T-helper 9 cell (primary cell): ENCODE data around the gene EEF1A2.

Source experiments
- DNase-seq: peaks from one replicate; pipeline ENCODE4 v3.0.0-alpha.2; 2020

The EEF1A2 gene

DNA sequence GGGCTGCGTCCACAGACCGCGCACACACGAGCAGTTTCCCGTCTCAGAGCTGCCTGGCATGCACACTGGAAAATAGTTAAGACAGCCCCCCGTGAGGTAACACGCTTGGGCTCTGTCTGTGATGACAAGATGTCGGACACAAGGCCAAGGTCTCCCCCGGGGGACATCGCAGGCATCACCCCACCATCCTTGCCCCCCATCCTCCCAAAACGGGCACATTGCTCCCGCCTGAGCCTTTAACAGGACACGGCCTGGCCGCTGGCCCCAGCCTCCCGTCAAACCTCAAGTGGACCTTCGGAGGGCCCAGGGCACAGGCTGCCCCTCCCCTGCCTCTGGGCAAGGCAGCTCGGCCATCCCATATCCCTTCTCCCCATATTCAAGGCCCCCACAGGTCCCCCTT, 32.0 kb downstream of the EEF1A2 start:
- DNase-seq = no peak

DNA sequence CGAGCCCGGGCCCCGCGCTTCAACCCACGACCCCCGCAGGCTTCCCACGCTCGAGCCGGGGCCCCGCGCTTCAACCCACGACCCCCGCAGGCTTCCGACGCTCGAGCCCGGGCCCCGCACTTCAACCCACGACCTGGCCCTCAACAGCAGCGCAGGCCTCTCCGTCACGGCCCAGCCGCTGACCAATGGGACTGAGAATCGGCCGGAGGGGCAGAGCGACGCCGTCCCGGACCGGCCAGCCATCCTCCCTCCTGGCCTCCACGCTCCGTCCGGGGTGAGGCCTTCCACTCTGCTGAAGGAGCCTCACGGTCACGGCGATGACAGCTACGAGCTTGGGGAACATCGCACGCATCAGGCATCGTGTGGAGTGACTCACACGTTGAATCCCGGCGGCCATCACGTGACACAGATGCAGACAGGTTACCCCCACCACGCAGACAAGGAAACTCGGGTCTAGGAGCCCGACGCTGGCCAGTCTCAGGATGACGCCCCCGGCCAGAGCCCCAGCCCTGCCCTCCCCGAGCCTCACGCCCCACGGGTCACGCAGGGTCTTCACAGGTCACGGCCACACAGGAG, 32.5 kb downstream of the EEF1A2 start:
- DNase-seq = no peak

DNA sequence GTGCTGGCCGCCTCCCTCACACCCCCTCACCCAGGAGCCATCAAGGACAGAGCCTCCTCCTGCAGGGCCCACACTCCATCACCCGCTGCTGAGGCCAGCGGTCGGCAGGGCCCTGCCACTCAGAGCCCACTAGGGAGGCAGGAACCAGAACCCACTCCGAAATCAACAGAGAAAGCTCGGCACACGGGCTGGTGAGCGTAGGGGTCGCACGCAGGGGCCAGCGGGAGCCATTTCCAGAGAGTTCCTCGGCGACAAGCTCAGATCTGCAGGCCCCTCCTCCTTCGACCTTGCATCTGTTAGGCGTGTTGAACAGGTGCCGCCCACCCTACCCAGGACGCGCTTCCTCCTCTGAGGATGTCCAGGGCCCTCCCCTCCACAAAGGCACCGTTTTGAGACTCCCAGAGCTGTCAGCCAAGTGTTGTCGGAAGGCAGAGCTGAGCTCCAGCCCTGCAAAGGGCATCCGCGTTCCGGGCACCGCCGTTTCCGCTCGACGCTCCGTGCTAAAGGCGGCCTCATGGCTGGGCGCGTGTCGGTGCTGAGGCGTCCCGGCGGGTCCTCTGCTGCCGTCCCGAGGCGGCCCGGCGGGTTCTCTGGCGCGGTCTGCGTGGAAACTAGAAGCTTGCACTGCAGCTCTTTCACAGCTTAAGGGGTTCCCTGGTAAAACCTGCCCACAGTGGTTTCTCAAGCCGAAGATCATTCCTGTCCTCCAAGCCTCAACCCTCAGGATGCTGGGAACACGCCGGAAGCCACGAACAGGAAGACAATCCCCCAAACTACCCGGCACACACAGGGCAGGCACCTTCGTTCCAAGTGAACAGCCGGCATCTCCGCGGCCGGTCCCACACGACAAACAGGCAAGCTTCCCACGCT, 33.3 kb downstream of the EEF1A2 start:
- no peak for DNase-seq

DNA sequence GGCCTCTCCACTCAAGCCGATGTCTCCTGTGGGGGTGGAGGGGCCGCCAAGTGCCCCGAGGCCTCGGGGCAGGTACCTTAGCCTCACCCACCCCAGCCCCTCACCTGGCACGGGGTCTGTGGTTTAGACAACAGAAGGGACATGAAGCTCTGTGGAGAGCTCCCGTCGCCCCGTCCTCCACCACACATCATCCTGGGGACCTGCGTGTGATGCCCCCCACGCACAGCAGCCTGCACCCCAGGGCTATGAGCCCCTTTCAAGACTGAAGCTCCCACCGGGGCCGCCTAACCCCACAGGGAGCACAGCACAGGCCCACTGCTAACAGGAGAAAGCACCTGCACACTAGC, 34.6 kb downstream of the EEF1A2 start:
- DNase-seq = no peak

DNA sequence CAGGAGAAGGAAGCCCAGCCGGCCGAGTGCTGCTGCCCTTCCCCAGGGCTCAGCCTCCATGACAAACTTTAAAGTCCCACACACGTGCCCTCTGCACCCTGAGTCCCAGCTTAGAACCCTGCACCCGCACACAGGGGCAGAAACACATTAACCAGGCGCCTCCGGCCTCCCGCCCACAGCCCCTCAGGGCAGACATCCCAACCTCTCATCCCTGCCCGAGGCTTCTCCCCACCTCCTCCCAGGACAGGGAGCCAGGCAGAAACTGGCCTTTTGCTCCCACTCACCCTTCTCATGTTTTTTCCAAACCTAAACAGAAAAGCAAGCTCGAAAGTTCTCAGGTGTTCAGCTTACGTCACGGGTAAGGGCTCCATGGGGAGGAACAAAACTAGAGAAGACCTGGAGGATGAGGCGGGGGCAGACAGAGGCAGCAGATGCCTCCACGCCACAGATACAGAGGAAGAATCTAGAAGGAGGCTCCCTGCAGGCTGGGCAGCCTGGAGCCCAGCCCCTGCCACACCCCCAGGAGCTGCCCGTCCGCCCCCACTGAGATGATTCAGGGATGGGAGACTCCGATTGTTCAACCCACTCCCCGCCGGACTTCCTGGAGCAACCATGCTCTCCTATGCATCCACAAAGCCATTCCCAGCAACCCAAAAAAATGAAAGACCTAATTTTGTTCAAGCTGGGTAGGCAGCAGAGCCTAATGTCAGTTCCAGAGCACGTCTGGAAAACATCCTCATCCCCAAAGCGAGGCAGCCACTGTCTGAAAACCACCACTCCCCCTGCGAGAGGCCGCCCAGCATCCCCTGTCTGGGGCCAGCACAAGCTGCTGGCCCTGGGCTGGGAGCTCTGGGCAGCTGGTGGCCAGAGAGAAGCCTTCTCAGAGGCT, 35.2 kb downstream of the EEF1A2 start:
- no peak for DNase-seq

DNA sequence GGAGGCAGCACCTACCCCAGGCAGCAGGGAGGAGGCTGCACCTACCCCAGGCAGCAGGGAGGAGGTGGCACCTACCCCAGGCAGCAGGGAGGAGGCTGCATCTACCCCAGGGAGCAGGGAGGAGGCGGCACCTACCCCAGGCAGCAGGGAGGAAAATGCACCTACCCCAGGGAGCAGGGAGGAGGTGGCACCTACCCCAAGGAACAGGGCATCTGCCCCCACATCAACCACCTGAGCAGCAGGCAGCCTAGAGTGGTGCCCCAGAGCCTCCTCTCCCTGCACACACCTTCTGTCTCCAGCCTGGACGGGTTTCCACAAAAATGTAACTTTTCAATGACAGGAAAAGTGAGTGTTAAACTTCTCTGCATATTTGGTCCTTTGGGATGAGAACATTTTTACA, 36.6 kb downstream of the EEF1A2 start:
- no peak for DNase-seq

DNA sequence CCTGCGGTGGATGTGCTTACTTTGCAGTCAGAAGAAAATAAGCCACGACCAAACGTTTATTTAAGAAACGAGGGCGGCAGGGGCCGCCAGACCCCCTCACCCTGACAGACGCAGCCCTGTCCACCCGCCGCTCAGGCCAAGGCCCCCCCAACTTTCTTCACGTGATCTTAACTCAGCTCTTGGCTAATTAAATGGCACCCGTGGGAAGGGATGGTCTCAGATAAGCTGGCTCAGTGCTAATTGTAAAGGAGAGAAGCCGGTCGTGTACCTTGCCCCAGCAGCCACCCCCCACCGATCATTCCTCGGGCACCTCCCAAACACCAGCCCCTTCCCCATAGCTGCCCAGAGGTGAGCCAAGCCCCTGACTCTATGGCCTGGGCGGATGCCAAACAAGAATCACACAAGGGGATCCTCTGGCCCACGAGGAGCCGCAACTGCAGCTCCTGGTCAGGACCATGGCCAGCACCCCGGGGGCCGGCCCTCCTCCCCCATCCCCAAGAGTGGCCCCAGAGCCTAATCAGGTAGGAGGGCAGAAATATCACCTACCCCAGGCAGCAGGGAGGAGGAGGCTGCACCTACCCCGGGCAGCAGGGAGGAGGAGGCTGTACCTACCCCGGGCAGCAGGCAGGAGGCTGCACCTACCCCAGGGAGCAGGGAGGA, 37.6 kb downstream of the EEF1A2 start:
- no peak for DNase-seq

DNA sequence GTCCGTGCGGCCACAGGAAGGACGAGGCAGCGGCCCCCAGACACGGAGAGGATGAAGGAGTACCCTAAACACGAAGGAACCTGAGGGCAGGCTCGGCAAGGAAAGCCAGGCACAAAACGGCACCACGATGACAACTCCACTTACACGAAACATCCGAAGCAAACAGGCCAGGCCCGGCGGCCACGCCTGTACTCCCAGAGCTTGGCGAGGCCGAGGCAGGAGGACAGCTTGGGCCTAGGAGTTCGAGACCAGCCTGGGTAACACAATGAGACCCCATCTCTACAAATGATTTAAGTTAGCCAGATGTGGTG, 39.9 kb downstream of the EEF1A2 start:
- no peak for DNase-seq

DNA sequence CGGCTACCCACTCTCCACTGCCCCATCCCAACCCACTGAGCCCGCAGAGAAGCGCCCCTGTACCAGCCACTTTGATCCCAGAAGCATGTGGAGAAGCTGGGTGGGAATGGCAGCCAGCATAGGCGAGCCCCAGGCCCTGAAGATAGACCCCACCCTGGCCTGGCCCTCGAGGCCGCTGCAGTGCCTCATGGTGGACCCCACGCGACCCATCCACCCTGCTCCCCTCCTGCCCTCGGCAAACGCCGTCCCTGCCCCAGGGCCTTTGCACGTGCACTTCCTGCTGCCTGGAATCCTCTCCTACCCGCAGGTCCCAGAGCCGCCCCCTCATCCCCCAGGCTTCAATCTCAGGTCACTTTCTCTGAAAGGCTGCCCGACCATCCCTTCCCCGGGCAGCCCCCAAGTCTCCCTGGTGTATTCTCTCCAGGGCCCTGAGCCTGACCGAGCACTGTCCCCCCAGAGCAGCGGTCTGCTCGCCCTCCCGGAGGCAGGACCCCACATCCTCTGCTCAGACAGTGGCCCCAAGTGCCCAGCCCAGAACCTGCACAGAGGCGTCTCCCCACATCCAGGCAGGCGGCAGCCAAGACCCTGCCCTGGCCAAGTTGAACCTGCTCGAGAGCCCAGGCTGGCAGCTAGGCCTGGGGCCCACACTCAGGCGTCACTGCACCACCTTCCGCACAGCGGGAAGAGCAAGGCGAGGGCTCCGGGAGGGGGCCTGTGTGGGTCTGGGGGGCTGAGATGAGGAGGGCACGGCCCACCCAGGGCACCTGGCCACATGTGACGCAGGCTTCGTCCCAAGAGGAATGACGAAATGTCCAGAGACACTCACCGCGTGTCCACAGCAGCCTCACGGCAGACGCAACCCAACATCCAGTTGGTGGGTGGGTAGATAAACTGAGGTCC, 40.5 kb downstream of the EEF1A2 start:
- no peak for DNase-seq

DNA sequence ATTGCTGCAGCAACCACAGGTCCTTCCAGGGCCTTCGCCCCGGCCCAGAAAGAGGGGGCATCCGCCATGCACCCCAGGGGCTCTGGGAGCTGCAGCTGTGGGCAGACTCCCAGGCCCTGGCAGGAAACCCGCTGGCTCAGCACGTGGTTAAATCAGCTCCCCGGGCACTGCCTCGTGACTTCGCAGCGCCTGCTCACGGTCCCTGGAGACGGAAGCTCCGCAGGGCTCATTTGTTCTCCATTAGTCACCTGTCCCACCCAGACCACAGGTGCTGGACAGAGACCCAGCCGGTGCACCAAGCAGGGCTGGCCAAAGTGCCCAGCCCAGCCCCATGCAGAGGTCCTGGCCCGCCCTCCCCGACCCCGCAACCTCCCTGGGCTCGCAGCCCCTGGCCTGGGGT, 41.1 kb downstream of the EEF1A2 start:
- no peak for DNase-seq

DNA sequence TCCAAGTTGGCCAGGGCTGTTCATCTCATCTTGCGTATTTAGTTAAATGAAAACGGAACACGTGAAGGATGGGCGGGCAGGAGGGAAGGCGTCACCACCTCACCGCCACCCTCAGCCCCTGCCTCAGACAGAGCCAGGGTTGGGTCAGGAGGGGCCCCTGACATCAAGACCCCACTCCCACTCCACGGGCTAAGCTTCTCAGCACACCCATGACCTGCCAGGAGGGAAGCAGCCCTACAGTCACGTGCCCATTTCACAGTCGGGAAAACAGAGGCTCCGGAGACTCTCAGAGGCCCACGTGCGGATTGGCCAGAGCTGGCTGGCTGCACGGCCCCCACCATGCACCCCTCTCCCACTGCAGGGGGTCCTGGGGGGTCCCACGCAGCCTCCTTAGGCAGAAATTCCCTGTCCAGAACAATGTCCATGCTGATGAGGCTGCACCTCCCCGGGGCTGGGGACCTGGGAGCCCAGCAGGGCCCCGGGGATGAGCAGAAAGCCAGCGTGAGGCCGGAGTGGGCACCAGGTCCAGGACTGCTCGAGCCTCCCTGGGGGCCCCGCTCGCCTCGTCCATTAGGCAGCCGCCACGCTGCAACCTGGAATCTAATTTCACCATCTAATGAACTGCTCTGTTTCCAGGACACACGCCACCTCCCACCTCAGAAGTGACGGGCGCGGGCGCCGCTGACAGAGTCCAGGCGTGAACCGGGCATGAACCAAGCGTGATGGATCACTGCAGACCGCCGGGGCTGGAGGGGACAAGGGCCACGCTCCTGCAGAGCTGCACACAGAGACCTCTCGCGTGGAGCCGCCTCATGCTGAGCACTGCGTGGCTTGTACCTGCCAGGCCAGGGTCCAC, 42.2 kb downstream of the EEF1A2 start:
- DNase-seq = no peak

DNA sequence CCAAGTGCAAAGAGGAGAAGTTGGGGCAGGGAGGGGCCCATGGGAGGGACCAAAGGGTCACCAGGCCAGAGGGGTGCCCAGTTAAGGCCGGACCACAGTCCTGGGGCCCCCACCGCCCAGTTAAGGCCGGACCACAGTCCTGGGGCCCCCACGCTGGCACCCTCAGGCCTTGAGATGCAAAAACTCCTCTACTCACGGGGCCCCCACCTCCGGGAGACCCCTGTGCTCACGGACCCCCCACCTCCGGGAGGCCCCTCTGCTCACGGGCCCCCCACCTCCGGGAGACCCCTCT, 43.4 kb downstream of the EEF1A2 start:
- DNase-seq = no peak

DNA sequence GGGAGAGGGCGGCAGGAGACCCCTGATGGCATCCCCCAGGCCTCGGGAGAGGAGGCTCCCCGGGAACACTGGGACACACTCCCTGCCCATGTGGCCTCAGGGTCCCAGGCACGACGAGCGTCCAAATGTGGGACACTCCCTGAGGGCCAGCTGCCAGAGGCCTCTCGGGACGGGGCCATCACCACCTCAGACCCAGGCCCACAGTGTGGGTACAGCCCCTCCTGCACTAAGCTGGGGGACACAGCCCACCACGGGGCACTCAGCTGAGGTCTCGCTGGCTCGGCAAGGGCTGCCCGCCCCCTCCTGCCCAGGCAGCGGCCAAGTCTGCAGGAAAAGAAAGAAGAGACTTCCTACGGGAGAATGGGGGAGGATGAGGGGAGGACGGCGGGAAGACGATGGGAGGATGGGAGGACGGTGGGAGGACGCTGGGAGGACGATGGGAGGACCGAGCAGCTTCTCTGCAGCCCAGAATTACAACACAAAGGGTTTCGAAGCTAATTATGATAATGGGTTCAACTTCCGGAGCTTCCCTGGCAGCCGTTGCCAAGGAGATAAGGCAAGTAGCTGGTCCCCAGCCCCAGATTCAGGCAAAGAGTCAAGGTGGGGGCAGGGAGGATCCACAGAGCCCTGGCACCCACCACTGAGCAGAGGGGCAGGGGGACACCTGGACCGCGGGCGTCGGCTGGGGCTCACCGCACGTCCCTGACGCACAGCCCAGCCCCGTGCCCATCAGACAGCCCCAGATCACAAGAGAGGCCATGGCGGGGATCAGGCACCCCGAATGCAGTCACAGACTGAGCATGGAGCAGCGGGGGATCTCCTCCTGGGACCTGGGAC, 43.9 kb downstream of the EEF1A2 start:
- DNase-seq = no peak

DNA sequence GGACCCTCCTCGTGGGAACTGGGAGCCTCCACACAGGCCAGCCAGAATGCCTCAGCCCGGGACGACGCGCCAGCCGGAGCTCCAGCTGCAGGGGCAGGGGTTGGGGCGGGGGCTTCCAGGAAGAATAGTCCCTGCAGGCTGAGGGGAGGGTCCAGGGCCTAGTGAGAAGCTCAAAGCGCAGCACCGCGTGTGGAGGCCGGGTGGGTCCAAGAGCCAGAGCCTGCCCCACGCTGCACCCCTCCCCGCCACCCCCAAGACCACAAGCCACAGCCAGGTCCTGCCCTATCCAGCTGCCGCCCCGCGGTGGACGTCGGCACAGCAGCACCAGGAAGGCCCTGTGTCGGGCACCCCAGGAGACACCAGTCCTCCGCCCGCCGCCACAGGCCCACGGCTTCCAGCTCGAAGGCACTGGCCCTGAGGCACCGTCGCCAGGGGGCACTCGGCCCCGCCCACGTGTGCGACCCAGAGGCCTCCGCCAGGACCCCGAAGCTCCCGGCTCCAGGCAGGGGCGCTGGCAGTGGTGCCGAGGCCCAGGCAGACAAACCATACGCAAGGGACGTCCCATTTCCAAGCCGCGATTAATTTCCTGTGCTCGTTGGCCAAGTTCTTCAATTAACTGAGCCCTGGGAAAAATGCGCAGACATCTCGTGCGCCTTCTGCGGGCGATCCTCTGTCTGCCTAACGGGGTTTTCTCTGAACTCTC, 45.9 kb downstream of the EEF1A2 start:
- no peak for DNase-seq

DNA sequence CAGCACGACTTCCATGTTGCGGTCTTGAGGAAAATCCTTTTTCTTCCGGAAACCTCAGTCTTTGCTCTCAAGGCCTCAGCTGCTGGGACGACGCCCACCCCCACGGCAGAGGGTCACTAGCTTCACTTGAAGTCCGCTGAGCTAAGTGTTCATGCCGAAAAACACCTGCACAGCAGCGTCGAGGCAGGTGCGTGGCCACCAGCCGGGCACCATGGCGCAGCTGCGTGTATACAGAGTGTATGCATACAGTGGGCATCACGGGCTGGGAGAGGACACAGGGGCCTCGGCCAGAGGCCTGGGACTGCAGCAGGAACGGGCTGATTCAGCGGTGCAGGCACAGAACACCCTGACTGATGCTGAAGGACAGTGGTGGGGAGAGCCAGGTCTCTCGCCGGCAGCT, 46.5 kb downstream of the EEF1A2 start:
- DNase-seq = no peak

DNA sequence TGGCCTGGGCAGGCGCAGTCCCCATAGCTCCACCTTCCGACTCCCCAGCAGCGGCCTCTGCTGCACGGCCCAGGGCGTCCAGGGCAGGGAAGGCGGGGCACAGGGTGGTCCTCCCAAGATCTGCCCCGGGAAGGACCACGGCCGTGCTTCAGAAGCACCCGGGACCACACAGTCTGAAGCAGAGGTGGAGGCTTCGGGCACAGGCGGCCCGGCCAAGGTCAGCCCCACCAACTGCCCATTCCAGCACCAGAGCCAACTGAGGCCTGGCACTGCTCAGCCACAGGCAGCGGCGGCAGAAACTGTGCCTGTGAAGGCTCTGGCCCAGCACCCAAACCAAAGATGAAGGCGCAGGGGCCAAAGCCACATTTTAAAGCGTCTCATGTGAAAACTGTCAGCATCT, 47.1 kb downstream of the EEF1A2 start:
- no peak for DNase-seq

DNA sequence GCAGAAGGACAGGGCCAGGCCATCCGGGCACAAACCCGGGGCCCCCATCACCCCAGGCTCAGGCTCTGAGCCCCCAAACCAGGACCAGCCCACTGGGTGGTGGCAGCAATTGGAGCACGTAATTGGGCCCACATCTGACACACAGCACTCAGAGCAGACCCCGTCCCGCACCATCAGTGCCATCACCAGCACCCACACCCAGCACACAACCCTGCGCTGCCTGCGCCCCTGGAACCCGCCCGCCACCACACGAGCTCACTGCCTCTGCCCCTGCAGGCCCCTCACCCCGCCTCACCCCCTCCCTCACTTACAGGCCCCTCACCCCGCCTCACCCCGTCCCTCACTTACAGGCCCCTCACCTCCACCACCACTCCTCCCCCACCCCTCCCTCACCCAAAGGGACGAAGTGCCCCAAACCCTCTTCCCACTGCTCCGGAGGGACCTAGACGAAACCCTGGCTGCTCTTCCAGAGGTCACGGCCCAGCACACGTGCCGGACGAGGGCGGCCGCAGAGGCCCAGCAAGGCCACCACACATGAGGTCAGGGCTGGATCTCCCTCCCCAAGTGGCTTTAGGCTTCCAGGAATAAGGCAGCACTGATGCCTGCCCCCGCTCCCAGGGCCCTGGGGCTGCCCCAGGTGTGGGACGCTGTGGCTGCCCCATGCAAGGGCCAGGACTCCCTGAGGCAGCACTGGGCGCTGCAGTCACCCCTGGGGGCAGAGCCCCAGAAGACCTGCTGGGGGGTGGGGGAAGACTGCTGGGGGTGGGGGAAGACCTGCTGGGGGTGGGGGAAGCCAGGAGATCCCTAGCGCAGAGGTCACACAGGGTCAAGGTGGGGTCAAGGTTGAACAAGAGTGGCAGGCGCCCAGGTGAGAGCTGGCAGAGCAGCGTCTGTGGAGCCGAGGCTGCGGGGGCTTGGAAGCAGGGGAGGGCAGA, 48.8 kb downstream of the EEF1A2 start:
- no peak for DNase-seq

DNA sequence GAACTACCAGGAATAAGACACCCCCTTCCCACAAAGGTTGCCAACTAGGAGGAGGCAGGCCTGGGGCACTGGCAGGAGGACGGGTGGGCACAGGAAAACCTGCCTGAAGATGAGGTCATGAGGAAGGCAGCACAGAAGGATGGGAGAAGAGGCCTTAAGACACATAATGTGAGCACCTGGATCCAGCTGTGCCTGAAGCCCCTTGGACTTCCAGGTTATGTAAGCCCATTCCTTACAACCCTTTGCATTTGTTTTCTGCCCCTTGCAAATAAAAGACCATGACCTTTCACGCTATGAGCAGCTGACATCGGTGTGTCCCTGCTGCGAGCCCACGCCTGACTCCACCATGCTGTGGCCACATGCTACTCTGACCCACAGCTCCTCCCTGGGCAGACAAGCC, 49.9 kb downstream of the EEF1A2 start:
- no peak for DNase-seq

DNA sequence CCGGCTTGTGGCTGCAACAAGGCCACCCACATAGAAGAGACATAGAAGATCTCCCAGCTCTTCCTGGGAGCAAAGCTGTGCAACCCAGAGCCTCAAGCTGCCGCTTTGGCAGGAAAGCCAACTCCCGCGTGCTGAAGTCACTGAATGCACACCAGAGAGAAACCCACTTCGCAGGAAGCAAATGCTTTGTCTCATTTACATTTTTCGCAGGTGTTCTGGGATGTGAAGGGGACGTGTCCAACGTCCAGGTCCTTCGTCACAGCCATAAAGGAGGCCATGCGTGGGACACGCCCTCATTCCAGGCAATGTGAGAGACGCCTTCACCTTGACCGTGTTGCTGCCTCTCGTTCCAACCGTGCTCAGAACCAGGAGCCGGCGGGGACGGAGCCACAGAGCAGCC, 50.9 kb downstream of the EEF1A2 start:
- no peak for DNase-seq
